Endothelial cell of umbilical vein (primary cell): ENCODE measurements around the gene ITPR1. TPM values are rescaled to one million over a fixed set of nuclear protein-coding genes. Genes with fewer than 3 reads are reported as not detected.

Source experiments
- BruUV-seq: library from RNA; stranded (reverse); fragments of 400-500 nt; replicated peaks from 2 replicates; lab custom pipeline; 2021; lab: Mats Ljungman, UMichigan
- CTCF ChIA-PET: fragments of 300-600, 350-600 bp; sonication (Branson Sonifier 250); formaldehyde crosslinking; loops from one replicate; lab custom pipeline; 2021; ENCODE audit warnings: antibody characterized with exemption, inconsistent platforms; lab: Charles Lee
- POLR2A ChIA-PET: fragments of 300-600, 350-600 bp; sonication (Branson Sonifier 250); formaldehyde crosslinking; loops from one replicate; lab custom pipeline; 2021; ENCODE audit warnings: antibody characterized with exemption, inconsistent platforms; lab: Charles Lee
- DNase-seq: peaks from one replicate; pipeline ENCODE4 v3.0.0-alpha.2; 2011; ENCODE audit warnings: low read depth, low spot score
- FAIRE-seq: peaks from 2 replicates; lab custom pipeline; 2011; peaks lifted over from hg19 to GRCh38; lab: Jason Lieb, UNC
- H2AFZ ChIP-seq: 2 replicates; pipeline ENCODE4 v1.6.0; 2012; ENCODE audit warnings: low read depth, low read length, control low read depth, inconsistent platforms
- H3K27ac ChIP-seq: 2 replicates; pipeline ENCODE4 v1.5.1; 2011; ENCODE audit warnings: low read depth, mild to moderate bottlenecking, control low read depth, low read length, moderate library complexity; ENCODE audit not compliant: insufficient read depth
- H3K27me3 ChIP-seq, 2 experiments: 2 replicates each; pipeline versions ENCODE4 v1.6.0 to v1.6.1; 2011; ENCODE audit warnings: low read length in 2 of 2, mixed read lengths in 1 of 2; ENCODE audit not compliant: control insufficient read depth in 2 of 2, insufficient read depth in 2 of 2
- H3K36me3 ChIP-seq, 2 experiments: 2 replicates in 1 of 2; 3 replicates in 1 of 2; pipeline ENCODE4 v1.5.1; 2011; ENCODE audit warnings: low read length in 2 of 2, mild to moderate bottlenecking in 1 of 2, moderate library complexity in 1 of 2; ENCODE audit not compliant: control insufficient read depth in 2 of 2, insufficient read depth in 2 of 2; ENCODE audit errors: extremely low read depth in 1 of 2
- H3K4me1 ChIP-seq: 3 replicates; pipeline ENCODE4 v1.5.1; 2011; ENCODE audit warnings: mild to moderate bottlenecking, low read length; ENCODE audit not compliant: control insufficient read depth, insufficient read depth; ENCODE audit errors: extremely low read depth
- H3K4me2 ChIP-seq: 2 replicates; pipeline ENCODE4 v1.6.1; 2011; ENCODE audit warnings: low read length, control low read depth, mixed read lengths; ENCODE audit not compliant: insufficient read depth
- H3K4me3 ChIP-seq, 3 experiments: fragments of 200-600 bp in 1 of 3; sonication (generic), shearing (Covaris generic) in 1 of 3; replicated peaks in 1 of 3; 2 replicates each; pipeline ENCODE4 v1.5.1; 2011 to 2016; ENCODE audit warnings: control low read depth in 3 of 3, low read length in 3 of 3, mild to moderate bottlenecking in 2 of 3, inconsistent platforms in 1 of 3, low read depth in 1 of 3, moderate library complexity in 1 of 3; ENCODE audit not compliant: insufficient read depth in 1 of 3
- H3K79me2 ChIP-seq: 2 replicates; pipeline ENCODE4 v1.6.0; 2012; ENCODE audit warnings: low read length, inconsistent platforms; ENCODE audit not compliant: control insufficient read depth, insufficient read depth
- H3K9ac ChIP-seq: replicated peaks from 2 replicates; pipeline ENCODE3; 2011; ENCODE audit warnings: low read length, control low read depth; ENCODE audit not compliant: insufficient read depth; ENCODE audit errors: extremely low read depth
- H3K9me1 ChIP-seq: replicated peaks from 3 replicates; pipeline ENCODE4 v1.6.0; 2011; ENCODE audit warnings: mild to moderate bottlenecking, low read length; ENCODE audit not compliant: control insufficient read depth, insufficient read depth; ENCODE audit errors: extremely low read depth
- H3K9me3 ChIP-seq: replicated peaks from 2 replicates; pipeline ENCODE4 v1.5.1; 2012; ENCODE audit warnings: low read length, inconsistent platforms; ENCODE audit not compliant: control insufficient read depth, insufficient read depth
- H4K20me1 ChIP-seq: replicated peaks from 2 replicates; pipeline ENCODE3; 2011; ENCODE audit warnings: mild to moderate bottlenecking, low read length; ENCODE audit not compliant: control insufficient read depth, insufficient read depth; ENCODE audit errors: extremely low read depth
- CTCF ChIP-seq, 2 donors: IDR thresholded peaks; 1 replicate in 1 of 2; 2 replicates in 1 of 2; pipeline ENCODE4 v1.5.1; 2011; ENCODE audit warnings: low read length in 2 of 2, mild to moderate bottlenecking in 2 of 2, moderate library complexity in 2 of 2, control low read depth in 1 of 2, inconsistent platforms in 1 of 2, low read depth in 1 of 2; ENCODE audit not compliant: insufficient read depth in 1 of 2; ENCODE audit errors: extremely low read depth in 1 of 2
- EZH2 ChIP-seq: IDR thresholded peaks from 2 replicates; pipeline ENCODE4 v1.6.1; 2012; ENCODE audit warnings: borderline replicate concordance, low read depth, mild to moderate bottlenecking, moderate library complexity, low read length, inconsistent platforms; ENCODE audit not compliant: severe bottlenecking
- FOS ChIP-seq: IDR thresholded peaks from 2 replicates; pipeline ENCODE4 v1.6.1; 2011; ENCODE audit warnings: mild to moderate bottlenecking, low read length, moderate library complexity, borderline replicate concordance; ENCODE audit not compliant: insufficient read depth
- GATA2 ChIP-seq: IDR thresholded peaks from 2 replicates; pipeline ENCODE4 v1.7.0; 2011; ENCODE audit warnings: low read depth, mild to moderate bottlenecking, moderate library complexity, mixed read lengths, low read length; ENCODE audit not compliant: insufficient read length, insufficient read depth
- JUN ChIP-seq: IDR thresholded peaks from 2 replicates; pipeline ENCODE4 v1.6.1; 2011; ENCODE audit warnings: borderline replicate concordance, low read depth; ENCODE audit not compliant: insufficient read length, insufficient read depth
- MAX ChIP-seq: IDR thresholded peaks from 2 replicates; pipeline ENCODE4 v1.6.1; 2011; ENCODE audit not compliant: insufficient read depth, insufficient read length
- MYC ChIP-seq: IDR thresholded peaks from one replicate; pipeline ENCODE4 v1.6.1; 2011; ENCODE audit warnings: mild to moderate bottlenecking, low read depth, low read length
- POLR2A ChIP-seq: IDR thresholded peaks from 2 replicates; pipeline ENCODE4 v1.6.1; 2012; ENCODE audit warnings: low read depth, mild to moderate bottlenecking, control low read depth, low read length
- POLR2AphosphoS5 ChIP-seq: IDR thresholded peaks from 2 replicates; pipeline ENCODE4 v1.6.1; 2012; ENCODE audit warnings: low read depth, mild to moderate bottlenecking, control low read depth, low read length, moderate library complexity; ENCODE audit not compliant: insufficient read depth
- dilution Hi-C: fragments of 300-500 bp; cut with MboI; formaldehyde crosslinking; loops from one replicate; pipeline ENCODE4 v1.15.0; 2019; ENCODE audit warnings: low sequenced_read_pairs; ENCODE audit not compliant: extremely low pct_ligation_motif_present
- intact Hi-C: fragments of 100-400 bp; cut with micrococcal nuclease; formaldehyde crosslinking; loops from one replicate; pipeline ENCODE4 v1.10.0; 2022
- polyA plus RNA-seq, 4 experiments: library from polyadenylated mRNA; depleted of rRNA in 3 of 4; stranded (reverse) in 3 of 4; unstranded in 1 of 4; fragments of >200 nt; gene quantifications; 2 replicates each; pipeline versions ENCODE4 v1.2.1 to v1.2.3, GENCODE V29; 2011 to 2012; ENCODE audit warnings: missing spikeins in 1 of 4
- total RNA-seq: library from RNA; stranded (reverse); gene quantifications from 2 replicates; pipeline ENCODE4 v1.2.3, GENCODE V29; 2021

The ITPR1 gene
- total and polyA plus RNA-seq, 2 donors (not counting 3 experiments of a cell fraction or from before 2014, with no cell fraction given): 5.1 to 16.1 TPM

GRCh38 chr3:4838621-4839022 is 345.5 kb downstream of the ITPR1 start:
- Histone ChIP-seq H3K27ac (no peak overlapping the region), H3K4me2 (no peak overlapping the region), H3K79me2 (no peaks in the 10 kb centered on the region), H3K9me1 (no peaks in the 10 kb centered on the region), H3K9me3 (no peaks in the 10 kb centered on the region), H3K9ac (no peak overlapping the region), H2AFZ (no peak overlapping the region), H3K4me1 (peaks cover 3% of the 10 kb centered on the region), H4K20me1 (no peaks in the 10 kb centered on the region), H3K36me3 (no peaks in the 10 kb centered on the region), H3K4me3 (no peak overlapping the region), H3K27me3 (no peaks in the 10 kb centered on the region)
- no peak for DNase-seq
- intact Hi-C loops: no loop called here
- BruUV-seq: no TSS peak
- ChIA-PET CTCF (interaction anchor here (0.9 to 1.5 kb wide), 2 partner anchors 14 to 15 kb away, joined by 3 to 4 read pairs; no protein-coding TSS in a partner anchor), POLR2A (no interaction called here)
- no peak for FAIRE-seq
- dilution Hi-C loops: no loop called here
- no peak for TF ChIP-seq GATA2
- no peak for TF ChIP-seq POLR2A
- TF ChIP-seq JUN: no peak

GRCh38 chr3:4839278-4839677 is 346.1 kb downstream of the ITPR1 start:
- no peak overlapping the region for H3K9ac ChIP-seq
- TF ChIP-seq MAX: no peak
- TF ChIP-seq POLR2A: no peak
- TF ChIP-seq GATA2: no peak
- no peak for TF ChIP-seq CTCF (IDR thresholded peaks at IDR 0.05; ENCODE audit: extremely low read depth in 1 of 2, insufficient read depth in 1 of 2, low read depth in 1 of 2, low read length in 2 of 2)
- no peak for TF ChIP-seq FOS
- TF ChIP-seq MYC: no peak
- no peak for TF ChIP-seq JUN
- TF ChIP-seq EZH2: no peak
- TF ChIP-seq POLR2AphosphoS5: no peak
- dilution Hi-C loops (no loop called here), intact Hi-C loops (no loop called here)
- H3K79me2 ChIP-seq: no peaks in the 10 kb centered on the region
- H3K4me3 ChIP-seq: no peak overlapping the region
- peaks cover 3% of the 10 kb centered on the region for H3K4me1 ChIP-seq
- H2AFZ ChIP-seq: no peak overlapping the region
- no peaks in the 10 kb centered on the region for H3K9me1 ChIP-seq
- POLR2A ChIA-PET: no interaction called here
- H3K27me3 ChIP-seq: no peaks in the 10 kb centered on the region
- no peak overlapping the region for H3K27ac ChIP-seq
- no peak for FAIRE-seq
- no peak overlapping the region for H3K4me2 ChIP-seq
- DNase-seq: no peak
- no peaks in the 10 kb centered on the region for H4K20me1 ChIP-seq
- CTCF ChIA-PET: interaction anchor here (0.9 kb wide), 1 partner anchor 14 kb away, joined by 3 read pairs; no protein-coding TSS in a partner anchor
- H3K9me3 ChIP-seq: no peaks in the 10 kb centered on the region
- H3K36me3 ChIP-seq: no peaks in the 10 kb centered on the region
- no TSS peak for BruUV-seq
